Uterus (tissue), 2 donors: Measurements from ENCODE around the gene ERAS.

Experiments
- CTCF ChIP-seq, 4 experiments: fragments of 200-600 bp in 2 of 4; fragments of 450-650 bp in 2 of 4; sonication (generic) in 2 of 4; IDR thresholded peaks; one replicate each; pipeline ENCODE4 v1.5.1; 2016 to 2019; ENCODE audit warnings: antibody characterized with exemption in 4 of 4, mild to moderate bottlenecking in 2 of 4, moderate library complexity in 1 of 4
- POLR2A ChIP-seq, 2 donors: fragments of 450-650 bp; IDR thresholded peaks; one replicate each; pipeline ENCODE4 v1.6.1; 2016; ENCODE audit warnings: antibody characterized with exemption in 2 of 2, mild to moderate bottlenecking in 1 of 2, moderate library complexity in 1 of 2

DNA sequence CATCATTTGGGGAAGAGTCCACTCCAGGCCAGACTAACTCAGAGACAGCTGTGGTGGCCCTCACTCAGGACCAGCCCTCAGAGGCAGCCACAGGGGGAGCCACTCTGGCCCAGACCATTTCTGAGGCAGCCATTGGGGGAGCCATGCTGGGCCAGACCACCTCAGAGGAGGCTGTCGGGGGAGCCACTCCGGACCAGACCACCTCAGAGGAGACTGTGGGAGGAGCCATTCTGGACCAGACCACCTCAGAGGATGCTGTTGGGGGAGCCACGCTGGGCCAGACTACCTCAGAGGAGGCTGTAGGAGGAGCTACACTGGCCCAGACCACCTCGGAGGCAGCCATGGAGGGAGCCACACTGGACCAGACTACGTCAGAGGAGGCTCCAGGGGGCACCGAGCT is 3.3 kb upstream of the ERAS start:
- TF ChIP-seq CTCF (IDR thresholded peaks at IDR 0.05), result no peak
- no peak for TF ChIP-seq POLR2A (IDR thresholded peaks at IDR 0.05)
